ENCODE results near the gene ATP6V1B1.

DNA sequence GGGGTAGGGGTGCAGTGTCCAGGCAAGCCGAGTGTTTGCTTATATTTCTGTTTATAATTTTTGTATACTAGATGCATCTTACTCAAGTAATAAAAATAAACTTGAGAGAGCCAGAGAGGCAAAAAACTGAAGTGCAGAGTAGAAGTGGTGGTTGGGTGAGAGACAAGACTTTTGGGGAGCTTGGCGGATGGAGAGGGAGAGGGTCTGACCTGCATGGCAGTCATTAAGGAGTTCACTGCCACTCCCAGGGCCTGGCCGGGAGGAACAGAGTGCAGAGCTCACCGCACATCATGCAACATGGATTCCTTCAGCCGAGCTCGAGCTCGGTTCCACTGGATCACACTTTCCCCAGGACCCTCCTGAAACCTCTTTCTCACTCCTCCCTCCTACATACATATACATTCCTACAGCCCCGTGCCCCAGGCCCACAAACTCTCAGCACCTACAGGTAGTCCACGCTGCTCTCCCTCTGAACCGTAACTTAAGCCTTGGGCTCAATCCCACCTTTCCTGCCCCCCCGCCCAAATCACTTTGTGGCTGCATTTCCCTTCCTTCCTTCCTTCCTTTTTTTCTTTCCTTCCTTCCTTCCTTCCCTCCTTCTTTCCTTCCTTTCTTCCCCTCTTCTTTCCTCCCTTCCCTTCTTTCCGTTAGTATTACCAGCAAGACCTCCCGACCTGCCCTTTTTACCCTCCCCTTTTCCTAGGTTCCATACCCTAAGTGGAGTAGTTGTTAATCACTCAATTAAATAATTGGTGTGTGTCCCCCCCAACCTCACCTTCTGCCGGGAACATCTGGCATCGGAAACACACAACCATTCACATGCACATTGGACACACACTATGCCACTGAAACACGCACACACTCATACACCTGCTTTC, 37.1 kb upstream of the ATP6V1B1 start:
- TF ChIP-seq, protein P1, sequence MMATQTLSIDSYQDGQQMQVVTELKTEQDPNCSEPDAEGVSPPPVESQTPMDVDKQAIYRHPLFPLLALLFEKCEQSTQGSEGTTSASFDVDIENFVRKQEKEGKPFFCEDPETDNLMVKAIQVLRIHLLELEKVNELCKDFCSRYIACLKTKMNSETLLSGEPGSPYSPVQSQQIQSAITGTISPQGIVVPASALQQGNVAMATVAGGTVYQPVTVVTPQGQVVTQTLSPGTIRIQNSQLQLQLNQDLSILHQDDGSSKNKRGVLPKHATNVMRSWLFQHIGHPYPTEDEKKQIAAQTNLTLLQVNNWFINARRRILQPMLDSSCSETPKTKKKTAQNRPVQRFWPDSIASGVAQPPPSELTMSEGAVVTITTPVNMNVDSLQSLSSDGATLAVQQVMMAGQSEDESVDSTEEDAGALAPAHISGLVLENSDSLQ (IDR thresholded peaks at IDR 0.05) = no peak
- TF ChIP-seq ELF4 (IDR thresholded peaks at IDR 0.05) (no peak), FOXK2 (IDR thresholded peaks at IDR 0.05) (no peak), BHLHE40 (IDR thresholded peaks at IDR 0.05; ENCODE audit: borderline replicate concordance) (no peak), SP1 (IDR thresholded peaks at IDR 0.05) (no peak), NFRKB (IDR thresholded peaks at IDR 0.05) (no peak), FOXA1 (IDR thresholded peaks at IDR 0.05) (no peak), HDGF (IDR thresholded peaks at IDR 0.05; ENCODE audit: borderline replicate concordance) (no peak), ZNF384 (IDR thresholded peaks at IDR 0.05) (no peak), SUZ12 (IDR thresholded peaks at IDR 0.05) (no peak), FOXM1 (IDR thresholded peaks at IDR 0.05; ENCODE audit: borderline replicate concordance) (no peak), TARDBP (IDR thresholded peaks at IDR 0.05) (no peak), L3MBTL2 (conservative IDR thresholded peaks at IDR 0.05) (no peak), ARNT (IDR thresholded peaks at IDR 0.05) (no peak)

All from HEK293T (cell line).